Measurements from ENCODE around the gene SLC5A10. TPM values are rescaled to one million over a fixed set of nuclear protein-coding genes. Genes with fewer than 3 reads are reported as not detected.

The SLC5A10 gene
- total RNA-seq, 1 donor from 2014 or later = not detected

DNA sequence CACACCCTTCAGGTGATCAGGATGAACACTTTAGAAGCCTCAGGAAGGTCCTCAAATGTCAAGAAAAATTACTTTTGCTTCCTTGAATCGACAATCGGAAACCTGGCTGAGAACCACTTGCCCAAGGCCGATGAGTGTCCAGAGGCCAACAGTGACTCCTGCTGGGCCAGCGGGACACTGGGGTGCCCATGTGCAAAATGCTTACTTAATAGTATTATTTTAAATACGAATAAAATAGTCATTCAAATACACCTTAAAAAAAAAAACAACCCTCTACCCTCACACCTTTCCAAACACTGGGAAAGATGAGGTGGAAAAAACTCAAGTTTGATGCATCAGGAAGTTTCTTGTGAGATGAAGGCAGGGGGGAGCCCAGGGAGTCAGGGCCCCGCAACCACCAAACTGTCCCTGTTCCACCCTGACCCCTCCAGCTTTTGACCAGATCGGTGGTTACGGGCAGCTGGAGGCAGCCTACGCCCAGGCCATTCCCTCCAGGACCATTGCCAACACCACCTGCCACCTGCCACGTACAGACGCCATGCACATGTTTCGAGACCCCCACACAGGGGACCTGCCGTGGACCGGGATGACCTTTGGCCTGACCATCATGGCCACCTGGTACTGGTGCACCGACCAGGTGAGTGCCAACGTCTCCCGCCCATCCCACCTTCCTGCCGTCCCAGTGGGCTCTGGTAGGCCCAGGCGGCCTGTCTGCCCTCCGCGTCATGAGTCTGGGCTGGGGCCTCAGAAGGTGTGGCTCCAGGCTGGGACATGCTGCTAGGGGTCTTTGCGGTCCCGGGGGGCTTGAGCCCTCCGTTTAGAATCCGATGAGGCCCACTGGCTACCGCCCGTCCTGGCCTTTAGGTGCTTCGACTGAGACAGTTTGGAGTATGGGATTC lies 18.9 kb downstream of the SLC5A10 start:
- FAIRE-seq = peak; percentile 36
- Histone ChIP-seq H3K36me3 (ENCODE audit: control insufficient read depth, insufficient read depth, low read length) (peaks cover 19% of the 10 kb centered on the region), H3K4me3 (ENCODE audit: low read depth, low read length) (no peak overlapping the region), H3K27me3 (ENCODE audit: control insufficient read depth, insufficient read depth, low read length) (no peaks in the 10 kb centered on the region)
- no peak for DNase-seq (ENCODE audit: low read depth)
- TF ChIP-seq, protein P1, sequence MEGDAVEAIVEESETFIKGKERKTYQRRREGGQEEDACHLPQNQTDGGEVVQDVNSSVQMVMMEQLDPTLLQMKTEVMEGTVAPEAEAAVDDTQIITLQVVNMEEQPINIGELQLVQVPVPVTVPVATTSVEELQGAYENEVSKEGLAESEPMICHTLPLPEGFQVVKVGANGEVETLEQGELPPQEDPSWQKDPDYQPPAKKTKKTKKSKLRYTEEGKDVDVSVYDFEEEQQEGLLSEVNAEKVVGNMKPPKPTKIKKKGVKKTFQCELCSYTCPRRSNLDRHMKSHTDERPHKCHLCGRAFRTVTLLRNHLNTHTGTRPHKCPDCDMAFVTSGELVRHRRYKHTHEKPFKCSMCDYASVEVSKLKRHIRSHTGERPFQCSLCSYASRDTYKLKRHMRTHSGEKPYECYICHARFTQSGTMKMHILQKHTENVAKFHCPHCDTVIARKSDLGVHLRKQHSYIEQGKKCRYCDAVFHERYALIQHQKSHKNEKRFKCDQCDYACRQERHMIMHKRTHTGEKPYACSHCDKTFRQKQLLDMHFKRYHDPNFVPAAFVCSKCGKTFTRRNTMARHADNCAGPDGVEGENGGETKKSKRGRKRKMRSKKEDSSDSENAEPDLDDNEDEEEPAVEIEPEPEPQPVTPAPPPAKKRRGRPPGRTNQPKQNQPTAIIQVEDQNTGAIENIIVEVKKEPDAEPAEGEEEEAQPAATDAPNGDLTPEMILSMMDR (IDR thresholded peaks at IDR 0.05; ENCODE audit: insufficient read depth, low read length, severe bottlenecking) = no peak

DNA sequence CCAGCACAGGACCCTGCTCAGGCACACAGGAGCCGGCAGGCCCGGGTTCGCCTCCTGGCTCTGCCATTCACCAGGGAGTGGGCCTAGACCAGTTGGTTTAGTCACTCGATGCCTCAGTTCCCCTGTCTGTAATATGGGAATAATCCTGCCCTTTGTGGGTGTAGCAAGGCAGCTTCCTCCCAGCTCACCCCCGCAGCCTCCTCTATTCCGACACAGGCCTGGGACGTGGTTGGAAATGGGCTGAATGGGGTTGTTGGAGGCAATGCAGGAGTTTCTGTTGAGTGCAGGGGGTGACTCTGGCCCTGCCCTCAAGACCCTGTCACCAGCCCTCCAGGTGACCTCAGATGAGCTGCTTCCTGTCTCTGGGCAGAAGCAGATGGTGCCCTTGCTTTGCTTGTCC lies 19.8 kb downstream of the SLC5A10 start:
- H3K4me3 ChIP-seq (ENCODE audit: low read depth, low read length) = no peak overlapping the region
- H3K36me3 ChIP-seq (ENCODE audit: control insufficient read depth, insufficient read depth, low read length) = peaks cover 21% of the 10 kb centered on the region
- DNase-seq (ENCODE audit: low read depth) (no peak), FAIRE-seq (no peak)
- TF ChIP-seq, protein P1 (IDR thresholded peaks at IDR 0.05; ENCODE audit: insufficient read depth, low read length, severe bottlenecking) = no peak
- no peaks in the 10 kb centered on the region for H3K27me3 ChIP-seq (ENCODE audit: control insufficient read depth, insufficient read depth, low read length)

DNA sequence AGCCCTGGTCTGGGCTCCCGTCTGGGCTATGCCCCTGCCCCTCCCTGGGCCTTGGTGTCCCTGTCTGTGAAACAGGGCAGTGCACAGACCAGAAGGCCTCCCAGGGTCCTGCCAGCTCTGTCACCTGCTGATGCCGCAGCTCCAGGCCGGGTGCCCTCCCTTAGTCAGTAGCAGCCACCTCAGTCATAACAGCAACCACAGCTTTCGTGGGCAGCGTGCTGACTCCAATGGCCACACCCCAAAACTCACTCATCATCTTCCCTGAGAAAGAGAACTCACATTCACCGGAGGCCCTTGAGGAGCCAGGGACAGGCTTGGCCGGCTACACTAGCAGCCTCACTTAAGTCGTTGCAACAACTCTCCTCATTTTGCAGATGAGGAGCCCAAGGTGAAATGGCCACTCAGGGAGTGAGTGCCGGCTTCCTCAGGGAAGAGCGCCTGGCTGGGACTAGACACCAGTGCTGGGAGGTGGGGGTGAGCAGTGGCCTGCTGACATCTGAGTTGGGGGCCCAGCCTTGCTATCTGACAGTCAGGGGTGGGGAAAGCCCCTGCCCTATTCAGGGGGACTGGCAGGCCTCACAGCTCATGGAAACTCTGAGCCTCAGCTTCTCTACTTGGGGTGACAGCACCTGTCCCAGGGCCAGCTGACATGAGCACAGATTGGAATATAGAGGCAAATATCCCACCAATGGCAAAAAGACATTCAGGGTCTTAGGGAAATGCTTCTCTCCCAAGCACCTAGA lies 22.6 kb downstream of the SLC5A10 start:
- TF ChIP-seq, protein P1 (IDR thresholded peaks at IDR 0.05; ENCODE audit: insufficient read depth, low read length, severe bottlenecking) = no peak
- Histone ChIP-seq H3K27me3 (ENCODE audit: control insufficient read depth, insufficient read depth, low read length) (no peaks in the 10 kb centered on the region), H3K36me3 (ENCODE audit: control insufficient read depth, insufficient read depth, low read length) (peaks cover 43% of the 10 kb centered on the region), H3K4me3 (ENCODE audit: low read depth, low read length) (no peak overlapping the region)
- peak; percentile 77 for FAIRE-seq
- peak; percentile 75 for DNase-seq (ENCODE audit: low read depth)

DNA sequence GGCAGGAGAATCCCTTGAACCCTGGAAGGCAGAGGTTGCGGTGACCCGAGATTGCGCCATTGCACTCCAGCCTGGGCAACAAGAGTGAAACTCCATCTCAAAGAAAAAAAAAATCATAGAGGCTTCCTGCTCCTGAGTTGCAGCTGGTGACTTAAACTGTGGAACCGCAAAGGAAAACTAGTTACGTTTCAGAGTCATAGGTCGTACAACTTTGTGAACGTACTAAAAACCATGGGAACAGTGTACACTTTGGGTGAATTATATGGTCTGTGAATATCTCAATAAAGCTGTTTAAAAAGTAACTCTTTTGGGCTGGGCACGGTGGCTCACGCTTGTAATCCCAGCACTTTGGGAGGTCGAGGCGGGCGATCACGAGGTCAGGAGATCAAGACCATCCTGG lies 23.6 kb downstream of the SLC5A10 start:
- no peak overlapping the region for H3K4me3 ChIP-seq (ENCODE audit: low read depth, low read length)
- H3K36me3 ChIP-seq (ENCODE audit: control insufficient read depth, insufficient read depth, low read length) = peaks cover 50% of the 10 kb centered on the region
- FAIRE-seq (no peak), DNase-seq (ENCODE audit: low read depth) (no peak)
- H3K27me3 ChIP-seq (ENCODE audit: control insufficient read depth, insufficient read depth, low read length) = no peaks in the 10 kb centered on the region
- TF ChIP-seq, protein P1 (IDR thresholded peaks at IDR 0.05; ENCODE audit: insufficient read depth, low read length, severe bottlenecking) = no peak

DNA sequence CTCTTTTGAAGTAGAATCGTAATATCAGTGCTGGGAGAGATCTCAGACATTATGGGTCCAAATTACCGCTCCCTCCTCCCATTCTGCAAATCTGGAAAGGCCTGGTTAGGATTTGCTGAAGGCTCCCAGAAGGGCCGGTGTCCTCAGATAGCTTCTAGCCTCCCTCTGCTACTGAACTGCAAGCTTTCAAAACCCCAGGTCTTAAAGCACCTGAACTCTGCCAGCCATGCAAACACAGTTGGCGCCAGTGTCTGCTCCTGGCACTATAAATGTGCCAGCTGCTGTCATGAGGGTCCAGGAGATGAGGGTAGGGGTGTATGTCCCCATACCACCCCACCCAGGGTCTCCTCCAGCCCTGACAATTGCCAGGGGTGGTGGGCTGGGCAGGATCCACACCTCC lies 24.2 kb downstream of the SLC5A10 start:
- DNase-seq (ENCODE audit: low read depth) (no peak), FAIRE-seq (no peak)
- peaks cover 50% of the 10 kb centered on the region for H3K36me3 ChIP-seq (ENCODE audit: control insufficient read depth, insufficient read depth, low read length)
- TF ChIP-seq, protein P1 (IDR thresholded peaks at IDR 0.05; ENCODE audit: insufficient read depth, low read length, severe bottlenecking) = no peak
- H3K27me3 ChIP-seq (ENCODE audit: control insufficient read depth, insufficient read depth, low read length) = no peaks in the 10 kb centered on the region
- no peak overlapping the region for H3K4me3 ChIP-seq (ENCODE audit: low read depth, low read length)
